Keratinocyte (primary cell): ENCODE measurements around the gene SNTB2. TPM values are rescaled to one million over a fixed set of nuclear protein-coding genes. Genes with fewer than 3 reads are reported as not detected.

Experiments
- DNase-seq: peaks from one replicate; pipeline ENCODE4 v3.0.0-alpha.2; 2011; ENCODE audit warnings: low read depth, missing footprints, low spot score
- FAIRE-seq: peaks from 2 replicates; lab custom pipeline; 2011; peaks lifted over from hg19 to GRCh38; lab: Jason Lieb, UNC
- H2AFZ ChIP-seq: 2 replicates; pipeline ENCODE4 v1.6.0; 2012; ENCODE audit warnings: low read length, control low read depth, inconsistent platforms; ENCODE audit not compliant: control insufficient read depth
- H3K27ac ChIP-seq: 2 replicates; pipeline ENCODE4 v1.5.1; 2011; ENCODE audit warnings: low read length; ENCODE audit not compliant: control insufficient read depth, insufficient read depth
- H3K27me3 ChIP-seq: 3 replicates; pipeline ENCODE4 v1.6.0; 2011; ENCODE audit warnings: low read length; ENCODE audit not compliant: control insufficient read depth, insufficient read depth; ENCODE audit errors: extremely low read depth
- H3K36me3 ChIP-seq, 2 experiments: 2 replicates in 1 of 2; 3 replicates in 1 of 2; pipeline ENCODE4 v1.5.1; 2011; ENCODE audit warnings: low read length in 2 of 2, mild to moderate bottlenecking in 1 of 2; ENCODE audit not compliant: control insufficient read depth in 2 of 2, insufficient read depth in 2 of 2; ENCODE audit errors: extremely low read depth in 1 of 2
- H3K4me1 ChIP-seq: 3 replicates; pipeline ENCODE4 v1.5.1; 2011; ENCODE audit warnings: low read length; ENCODE audit not compliant: control insufficient read depth, insufficient read depth; ENCODE audit errors: extremely low read depth
- H3K4me2 ChIP-seq: 3 replicates; pipeline ENCODE4 v1.6.0; 2011; ENCODE audit warnings: low read depth, low read length; ENCODE audit not compliant: control insufficient read depth, insufficient read depth; ENCODE audit errors: extremely low read depth
- H3K4me3 ChIP-seq, 3 experiments: fragments of 200-600 bp in 1 of 3; sonication (generic) in 1 of 3; 2 replicates in 2 of 3; 3 replicates in 1 of 3; pipeline ENCODE4 v1.5.1; 2011 to 2016; ENCODE audit warnings: low read length in 3 of 3, mild to moderate bottlenecking in 3 of 3, control low read depth in 2 of 3, inconsistent platforms in 1 of 3, low read depth in 1 of 3, mixed read lengths in 1 of 3, mixed run types in 1 of 3, moderate library complexity in 1 of 3; ENCODE audit not compliant: control insufficient read depth in 2 of 3, insufficient read depth in 2 of 3; ENCODE audit errors: extremely low read depth in 1 of 3
- H3K79me2 ChIP-seq: 2 replicates; pipeline ENCODE4 v1.6.0; 2012; ENCODE audit warnings: low read length; ENCODE audit not compliant: control insufficient read depth, insufficient read depth
- H3K9ac ChIP-seq: 3 replicates; pipeline ENCODE4 v1.6.0; 2011; ENCODE audit warnings: low read length; ENCODE audit not compliant: control insufficient read depth, insufficient read depth; ENCODE audit errors: extremely low read depth
- H3K9me1 ChIP-seq: 3 replicates; pipeline ENCODE4 v1.6.0; 2011; ENCODE audit warnings: low read length; ENCODE audit not compliant: control insufficient read depth, insufficient read depth; ENCODE audit errors: extremely low read depth
- H3K9me3 ChIP-seq: 2 replicates; pipeline ENCODE4 v1.5.1; 2012; ENCODE audit warnings: low read depth, low read length; ENCODE audit not compliant: control insufficient read depth
- H4K20me1 ChIP-seq: 3 replicates; pipeline ENCODE4 v1.6.0; 2011; ENCODE audit warnings: low read length; ENCODE audit not compliant: control insufficient read depth, insufficient read depth; ENCODE audit errors: extremely low read depth
- EZH2 ChIP-seq: IDR thresholded peaks from one replicate; pipeline ENCODE4 v1.6.1; 2012; ENCODE audit warnings: inconsistent platforms, mild to moderate bottlenecking, low read length, moderate library complexity
- dilution Hi-C: fragments of 300-500 bp; cut with MboI; formaldehyde crosslinking; loops from one replicate; pipeline ENCODE4 v1.7.0; 2020; ENCODE audit warnings: low sequenced_read_pairs; ENCODE audit not compliant: extremely low pct_ligation_motif_present
- polyA plus RNA-seq, 5 experiments: library from polyadenylated mRNA; depleted of rRNA in 3 of 5; stranded (reverse) in 3 of 5; stranded (forward) in 1 of 5; unstranded in 1 of 5; fragments of >200 nt; gene quantifications; 1 replicate in 1 of 5; 2 replicates in 3 of 5; 3 replicates in 1 of 5; pipeline versions ENCODE4 v1.2.1 to v1.2.3, GENCODE V29; 2011 to 2012; ENCODE audit warnings: missing spikeins in 2 of 5, low read depth in 1 of 5, low replicate concordance in 1 of 5
- TF ChIP-seq, protein P1 (sequence below), 3 experiments: IDR thresholded peaks in 1 of 3; conservative IDR thresholded peaks in 1 of 3; optimal IDR thresholded peaks in 1 of 3; 2 replicates in 2 of 3; 3 replicates in 1 of 3; pipeline versions ENCODE3 to v1.5.1; 2011; ENCODE audit warnings: low read length in 3 of 3, mild to moderate bottlenecking in 3 of 3, moderate library complexity in 2 of 3, control low read depth in 1 of 3, inconsistent platforms in 1 of 3; ENCODE audit not compliant: insufficient read depth in 2 of 3; ENCODE audit errors: extremely low read depth in 1 of 3

SNTB2 gene
- polyA plus RNA-seq, 1 donor (not counting 4 experiments of a cell fraction or from before 2014, with no cell fraction given): 15.9 TPM

- H3K27me3 ChIP-seq: no peaks in the 10 kb centered on the region
- DNase-seq: no peak
- peaks cover 23 to 39% of the 10 kb centered on the region in 2 experiments for H3K36me3 ChIP-seq
- peaks cover 8% of the 10 kb centered on the region for H4K20me1 ChIP-seq
- no peak overlapping the region for H3K27ac ChIP-seq
- H3K79me2 ChIP-seq: peaks cover 67% of the 10 kb centered on the region
- H3K4me3 ChIP-seq: peak overlapping the region in 1 of 3 experiments; percentile 2
- H3K9me1 ChIP-seq: no peaks in the 10 kb centered on the region
- no peaks in the 10 kb centered on the region for H3K9me3 ChIP-seq
- dilution Hi-C loops: no loop called here
- peak overlapping the region; percentile 99 for H3K4me2 ChIP-seq
- TF ChIP-seq EZH2: no peak
- TF ChIP-seq, protein P1, sequence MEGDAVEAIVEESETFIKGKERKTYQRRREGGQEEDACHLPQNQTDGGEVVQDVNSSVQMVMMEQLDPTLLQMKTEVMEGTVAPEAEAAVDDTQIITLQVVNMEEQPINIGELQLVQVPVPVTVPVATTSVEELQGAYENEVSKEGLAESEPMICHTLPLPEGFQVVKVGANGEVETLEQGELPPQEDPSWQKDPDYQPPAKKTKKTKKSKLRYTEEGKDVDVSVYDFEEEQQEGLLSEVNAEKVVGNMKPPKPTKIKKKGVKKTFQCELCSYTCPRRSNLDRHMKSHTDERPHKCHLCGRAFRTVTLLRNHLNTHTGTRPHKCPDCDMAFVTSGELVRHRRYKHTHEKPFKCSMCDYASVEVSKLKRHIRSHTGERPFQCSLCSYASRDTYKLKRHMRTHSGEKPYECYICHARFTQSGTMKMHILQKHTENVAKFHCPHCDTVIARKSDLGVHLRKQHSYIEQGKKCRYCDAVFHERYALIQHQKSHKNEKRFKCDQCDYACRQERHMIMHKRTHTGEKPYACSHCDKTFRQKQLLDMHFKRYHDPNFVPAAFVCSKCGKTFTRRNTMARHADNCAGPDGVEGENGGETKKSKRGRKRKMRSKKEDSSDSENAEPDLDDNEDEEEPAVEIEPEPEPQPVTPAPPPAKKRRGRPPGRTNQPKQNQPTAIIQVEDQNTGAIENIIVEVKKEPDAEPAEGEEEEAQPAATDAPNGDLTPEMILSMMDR (optimal IDR thresholded peaks at IDR 0.05 in 1 of 3, IDR thresholded peaks at IDR 0.05 in 1 of 3, conservative IDR thresholded peaks at IDR 0.05 in 1 of 3; ENCODE audit: extremely low read depth in 1 of 3, insufficient read depth in 2 of 3, low read length in 3 of 3): no peak
- FAIRE-seq: no peak
- peaks cover 15% of the 10 kb centered on the region for H3K4me1 ChIP-seq
- no peak overlapping the region for H3K9ac ChIP-seq
- H2AFZ ChIP-seq: no peak overlapping the region
Measured at GRCh38 chr16:69327585-69328310, 140.8 kb downstream of the SNTB2 start.

GRCh38 chr16:69328854-69329316 lies 141.9 kb downstream of the SNTB2 start:
- H3K4me3 ChIP-seq: peak overlapping the region in 2 of 3 experiments; percentile 69 to 81
- TF ChIP-seq EZH2: no peak
- TF ChIP-seq, protein P1 (optimal IDR thresholded peaks at IDR 0.05 in 1 of 3, IDR thresholded peaks at IDR 0.05 in 1 of 3, conservative IDR thresholded peaks at IDR 0.05 in 1 of 3; ENCODE audit: extremely low read depth in 1 of 3, insufficient read depth in 2 of 3, low read length in 3 of 3): no peak
- peak overlapping the region; percentile 99 for H3K4me2 ChIP-seq
- no peak overlapping the region for H3K27ac ChIP-seq
- peak overlapping the region; percentile 82 for H3K9ac ChIP-seq
- H3K36me3 ChIP-seq: peaks cover 17 to 34% of the 10 kb centered on the region in 2 experiments
- H3K9me1 ChIP-seq: no peaks in the 10 kb centered on the region
- dilution Hi-C loops: no loop called here
- peaks cover 15% of the 10 kb centered on the region for H3K4me1 ChIP-seq
- no peak overlapping the region for H2AFZ ChIP-seq
- DNase-seq: no peak
- peak; percentile 32 for FAIRE-seq
- no peaks in the 10 kb centered on the region for H3K9me3 ChIP-seq
- no peaks in the 10 kb centered on the region for H3K27me3 ChIP-seq
- peaks cover 59% of the 10 kb centered on the region for H3K79me2 ChIP-seq
- H4K20me1 ChIP-seq: peaks cover 8% of the 10 kb centered on the region
